Heart right ventricle (tissue), 16 donors: Measurements from ENCODE around the gene STC2. TPM values are rescaled to one million over a fixed set of nuclear protein-coding genes. Genes with fewer than 3 reads are reported as not detected.

Experiments
- ATAC-seq, 8 donors: fragments of 200-7000 bp; cut with Tn5 transposase; one replicate each; pipeline ENCODE4 v1.9.1; 2020; ENCODE audit warnings: mild to moderate bottlenecking in 8 of 8, moderate library complexity in 8 of 8, moderate number of reproducible peaks in 1 of 8
- DNase-seq, 2 donors: peaks; one replicate each; pipeline ENCODE4 v3.0.0-alpha.2; 2020
- H3K27ac ChIP-seq, 10 donors: fragments of 200-600 bp; sonication (generic) in 2 of 10; one replicate each; pipeline versions ENCODE4 v1.5.0 to v1.8.0; 2020 to 2022; ENCODE audit warnings: mild to moderate bottlenecking in 3 of 10
- H3K27me3 ChIP-seq, 7 donors: fragments of 200-600 bp; one replicate each; pipeline ENCODE4 v1.8.0; 2021 to 2022; ENCODE audit warnings: mild to moderate bottlenecking in 2 of 7
- H3K36me3 ChIP-seq, 9 donors: fragments of 200-600 bp; sonication (generic) in 1 of 9; one replicate each; pipeline versions ENCODE4 v1.5.0 to v1.8.0; 2020 to 2022; ENCODE audit warnings: mild to moderate bottlenecking in 2 of 9
- H3K4me1 ChIP-seq, 9 donors: fragments of 200-600 bp; sonication (generic) in 1 of 9; one replicate each; pipeline versions ENCODE4 v1.5.0 to v1.8.0; 2020 to 2022; ENCODE audit warnings: mild to moderate bottlenecking in 4 of 9
- H3K4me3 ChIP-seq, 10 donors: fragments of 200-600 bp; sonication (generic) in 2 of 10; one replicate each; pipeline versions ENCODE4 v1.5.0 to v1.8.0; 2020 to 2022; ENCODE audit warnings: mild to moderate bottlenecking in 7 of 10, moderate library complexity in 2 of 10
- H3K9me3 ChIP-seq, 11 donors: fragments of 200-600 bp in 10 of 11; sonication (generic) in 2 of 11; one replicate each; pipeline versions ENCODE4 v1.5.0 to v1.8.0; 2013 to 2022; ENCODE audit warnings: mild to moderate bottlenecking in 2 of 11, control low read depth in 1 of 11, moderate library complexity in 1 of 11
- CTCF ChIP-seq, 9 donors: fragments of 200-600 bp; sonication (generic) in 2 of 9; IDR thresholded peaks; one replicate each; pipeline versions ENCODE4 v1.5.0 to v1.8.0; 2021 to 2022; ENCODE audit warnings: antibody characterized with exemption in 9 of 9, mild to moderate bottlenecking in 5 of 9, moderate library complexity in 1 of 9
- WGBS, 2 donors: extraction: QIAGEN DNeasy Blood & Tissue Kit; methylation state at CpG; one replicate each; pipeline ENCODE4 v1.1.7; 2013; ENCODE audit warnings: inconsistent platforms in 1 of 2; 5-methylcytosine and 5-hydroxymethylcytosine counted together
- intact Hi-C, 10 donors: fragments of 100-400 bp; cut with DNase I; formaldehyde crosslinking; loops; one replicate each; pipeline versions ENCODE4 v1.11.1 to v1.14.2; 2022
- polyA plus RNA-seq, 2 donors: library from polyadenylated mRNA; stranded (reverse); fragments of 200-250 nt; gene quantifications; one replicate each; pipeline ENCODE4 v1.2.3, GENCODE V29; 2013
- total RNA-seq, 10 donors: library from RNA; stranded (reverse); fragmentation: NEBNext Ultra II Directional in 3 of 10; extraction: Animal tissue kit (Norgen Biotek cat#: 25700) in 3 of 10; gene quantifications; one replicate each; pipeline versions ENCODE4 v1.2.1 to v1.2.4, GENCODE V29; 2021 to 2023
- donor health status: Arrhythmogenic right ventricular cardiomyopathy.
- donor health status: ischemic (EF 13 %, LVEDD 7.1; RV severe dilation, severe dysfunction).
- donor health status: healthy with polysubstance abuse.
- donor health status: DM: no; HTN: yes; CAD: no.
- donor health status: DM: no; HTN: no; CAD: no.
- donor health status: ischemic (EF 25% LVEDD 6.9; RV normal size, moderate dysfunction).
- donor health status: ischemic (EF 25% LVEDD 5.7; RV mildly dilated, moderate dysfunction).
- donor health status: healthy.
- donor health status: DM: yes; HTN: yes; CAD: no.
- donor health status: Ischemic cardiomyopathy.
- donor health status: ischemic (EF 35%, LVEDD 5.7; RV mildly dilated, moderate dysfunction).
- donor health status: nonischemic (EF 11% LVEDD 7.7; RV severe dilation, severe dysfunction).
- donor health status: DM: yes; HTN: yes; CAD: no.
- donor health status: PGD.
- donor health status: ischemic (EF 29% LVEDD 5.4; RV normal size, mild dysfunction).
- donor health status: nonischemic (EF 23%, LVEDD 6.1; RV moderate dilation, normal function).

STC2 gene
- total and polyA plus RNA-seq, 12 donors, result 3.7 to 26.9 (median 6.2) TPM

- no peaks in the 10 kb centered on the region for H3K36me3 ChIP-seq
- H3K4me1 ChIP-seq, result peaks cover 0 to 7% (median 0%) of the 10 kb centered on the region in 9 donors
- no peak for TF ChIP-seq CTCF (IDR thresholded peaks at IDR 0.05)
- 85 to 88% methylated on average over 2 of the region's 2 CpGs for WGBS, 2 donors
- ATAC-seq (no peak), DNase-seq (no peak)
- H3K9me3 ChIP-seq, result peaks cover 0 to 6% (median 0%) of the 10 kb centered on the region in 11 donors
- no peak overlapping the region for H3K27ac ChIP-seq
- peaks cover 0 to 10% (median 0%) of the 10 kb centered on the region in 7 donors for H3K27me3 ChIP-seq
- intact Hi-C loops, result no loop called here
- H3K4me3 ChIP-seq, result no peak overlapping the region
These were observed 26.4 kb upstream of the STC2 start for GRCh38 chr5:173354645-173355044.

- H3K27ac ChIP-seq, result no peak overlapping the region
- ATAC-seq (peak in 4 of 8 donors; percentile 24 to 55 (median 42)), DNase-seq (no peak)
These were observed 24.4 kb upstream of the STC2 start for GRCh38 chr5:173352366-173353349.

GRCh38 chr5:173342813-173343755 is 14.9 kb upstream of the STC2 start:
- Histone ChIP-seq H3K4me1 (no peaks in the 10 kb centered on the region), H3K36me3 (no peaks in the 10 kb centered on the region), H3K4me3 (no peak overlapping the region), H3K27ac (no peak overlapping the region), H3K9me3 (no peaks in the 10 kb centered on the region), H3K27me3 (no peaks in the 10 kb centered on the region)
- ATAC-seq, result no peak
- intact Hi-C loops, result no loop called here
- no peak for DNase-seq
- 88 to 92% methylated on average over 13 of the region's 13 CpGs for WGBS, 2 donors
- no peak for TF ChIP-seq CTCF (IDR thresholded peaks at IDR 0.05)

More at GRCh38 chr5:173352366-173353349, 24.4 kb upstream of the STC2 start:
- Histone ChIP-seq H3K9me3 (peaks cover 0 to 7% (median 0%) of the 10 kb centered on the region in 11 donors), H3K36me3 (no peaks in the 10 kb centered on the region), H3K27me3 (peaks cover 0 to 5% (median 0%) of the 10 kb centered on the region in 7 donors), H3K4me3 (no peak overlapping the region), H3K4me1 (peaks cover 0 to 7% (median 0%) of the 10 kb centered on the region in 9 donors)
- no peak for TF ChIP-seq CTCF (IDR thresholded peaks at IDR 0.05)
- WGBS, 2 donors, result 75% methylated on average over 24 of the region's 24 CpGs
- intact Hi-C loops, result no loop called here

- Histone ChIP-seq H3K4me3 (no peak overlapping the region), H3K36me3 (no peaks in the 10 kb centered on the region), H3K4me1 (no peaks in the 10 kb centered on the region), H3K9me3 (no peaks in the 10 kb centered on the region), H3K27ac (no peak overlapping the region), H3K27me3 (no peaks in the 10 kb centered on the region)
- 58 to 70% methylated on average over 7 of the region's 7 CpGs for WGBS, 2 donors
- TF ChIP-seq CTCF (IDR thresholded peaks at IDR 0.05), result no peak
- DNase-seq (no peak), ATAC-seq (no peak)
- intact Hi-C loops, result no loop called here
These were observed 13.8 kb upstream of the STC2 start for GRCh38 chr5:173341961-173342430.
